ENCODE data around the gene KRT6C.
"Not testable (repeated sequence)": the region's sequence is repeated elsewhere in the genome, so short reads cannot be mapped to it uniquely, and the experiment has no call there.

Gene KRT6C

DNA sequence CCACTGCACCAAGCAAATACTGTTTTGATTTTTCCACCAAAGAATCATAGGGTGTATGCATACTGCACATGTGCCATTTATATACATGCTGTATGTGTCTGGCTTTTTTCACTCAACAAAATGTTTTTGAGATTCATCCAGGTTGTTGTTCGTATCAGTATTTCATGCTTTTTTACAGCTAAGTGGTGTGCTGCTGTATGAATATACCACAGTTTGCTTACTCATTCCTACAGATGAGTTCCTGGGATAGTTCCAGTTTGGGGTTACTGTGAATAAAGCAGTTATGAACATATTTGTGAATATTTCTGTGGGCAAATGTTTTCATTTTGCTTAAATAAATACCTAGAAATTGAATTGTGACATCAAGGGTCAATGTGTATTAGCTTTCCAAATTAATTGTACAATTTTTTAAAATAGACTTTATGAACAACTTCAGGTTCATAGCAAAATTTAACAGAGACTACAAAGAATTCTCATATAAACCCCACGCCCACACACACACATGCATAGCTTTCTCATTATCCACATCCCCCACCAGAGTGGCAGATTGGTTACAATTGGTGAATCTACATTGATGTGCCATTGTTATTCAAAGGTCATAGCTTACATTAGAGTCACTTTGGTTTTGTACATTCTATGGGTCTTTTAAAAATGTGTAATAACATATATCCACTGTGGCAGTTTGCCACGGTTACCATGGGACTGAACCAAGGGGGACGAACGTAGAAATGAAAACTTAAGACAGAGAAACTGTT lies 26.4 kb upstream of the KRT6C start:
- DNase-seq = no peak

DNA sequence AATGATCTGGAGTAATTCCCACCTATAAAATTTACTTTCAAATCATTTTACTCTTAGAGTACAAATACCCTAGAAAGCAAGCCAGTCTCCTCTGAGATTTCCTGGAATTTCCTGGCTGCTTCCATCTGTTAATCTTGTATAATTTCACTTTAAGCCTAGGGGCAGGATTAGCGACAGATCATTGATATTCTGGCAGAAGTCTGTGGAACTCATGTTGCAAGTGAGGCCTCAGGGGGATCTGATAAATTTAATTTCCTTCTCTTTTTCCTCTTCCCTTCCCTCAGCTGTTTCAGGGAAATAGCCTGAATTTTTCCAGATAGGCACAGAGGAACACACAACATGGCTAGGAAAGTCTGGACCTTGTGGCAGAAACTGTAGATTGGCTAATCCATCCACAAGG lies 25.3 kb upstream of the KRT6C start:
- no peak for DNase-seq

DNA sequence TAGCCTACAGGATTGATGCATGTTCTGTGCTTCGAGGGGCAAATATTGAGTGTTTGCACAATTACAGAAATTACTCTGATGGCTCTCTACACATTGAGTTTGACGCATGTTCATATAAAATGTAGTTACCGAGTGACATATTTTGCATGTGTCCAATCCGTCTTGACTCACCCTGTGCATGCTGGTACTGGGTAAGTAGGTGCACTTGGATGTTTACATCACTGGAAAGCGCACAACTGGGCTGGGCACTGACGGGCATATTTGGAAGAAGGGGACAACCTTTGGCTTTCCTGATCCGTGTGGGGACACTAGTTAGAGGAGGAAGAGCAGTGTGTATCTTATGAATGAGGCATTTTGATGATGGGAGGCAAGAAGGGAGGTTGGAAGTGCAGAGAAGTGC lies 24.4 kb upstream of the KRT6C start:
- DNase-seq = no peak

DNA sequence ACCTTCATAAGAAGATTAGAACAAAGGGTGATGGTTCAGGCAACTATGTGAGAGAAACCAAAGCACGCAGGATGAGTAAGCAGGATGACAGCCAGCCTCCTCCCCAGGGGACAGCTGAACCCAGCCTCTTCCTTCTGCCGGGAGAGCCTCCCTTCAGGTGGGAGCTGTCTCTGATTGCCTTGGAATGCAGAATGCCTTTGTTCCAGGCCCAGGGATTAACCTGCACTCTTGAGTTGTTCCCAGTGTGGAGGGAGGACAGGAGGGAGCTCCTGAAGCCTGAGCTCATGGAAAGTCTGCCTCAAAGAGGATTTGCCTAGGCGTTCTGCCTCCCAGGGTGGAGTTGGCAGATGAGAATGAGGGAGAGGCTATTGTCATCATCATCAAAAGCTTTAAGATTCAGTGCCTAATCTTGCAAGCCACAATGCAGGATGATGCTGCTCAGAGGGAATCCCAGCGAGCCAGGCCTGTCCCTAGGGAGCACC lies 23.0 kb upstream of the KRT6C start:
- no peak for DNase-seq

DNA sequence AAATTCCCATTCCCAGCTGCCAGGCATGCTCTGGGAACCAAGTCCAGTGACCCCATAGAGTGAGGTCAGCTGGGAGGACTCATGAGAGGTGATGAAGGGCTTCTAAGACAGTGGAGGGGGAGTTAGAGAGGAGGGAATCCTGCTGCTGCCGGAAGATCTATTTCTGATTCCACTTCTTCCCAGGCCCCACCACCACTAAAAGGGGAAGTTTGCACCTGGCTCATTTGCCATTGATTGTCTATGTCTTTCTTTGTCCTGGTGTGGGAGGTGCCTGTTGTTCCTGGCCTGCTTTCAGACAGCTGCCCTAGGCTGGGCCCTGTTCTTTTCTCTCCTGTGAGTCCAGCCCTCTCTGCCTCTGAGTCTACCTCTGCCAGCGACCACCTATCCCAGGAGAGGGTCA lies 22.4 kb upstream of the KRT6C start:
- DNase-seq = no peak

DNA sequence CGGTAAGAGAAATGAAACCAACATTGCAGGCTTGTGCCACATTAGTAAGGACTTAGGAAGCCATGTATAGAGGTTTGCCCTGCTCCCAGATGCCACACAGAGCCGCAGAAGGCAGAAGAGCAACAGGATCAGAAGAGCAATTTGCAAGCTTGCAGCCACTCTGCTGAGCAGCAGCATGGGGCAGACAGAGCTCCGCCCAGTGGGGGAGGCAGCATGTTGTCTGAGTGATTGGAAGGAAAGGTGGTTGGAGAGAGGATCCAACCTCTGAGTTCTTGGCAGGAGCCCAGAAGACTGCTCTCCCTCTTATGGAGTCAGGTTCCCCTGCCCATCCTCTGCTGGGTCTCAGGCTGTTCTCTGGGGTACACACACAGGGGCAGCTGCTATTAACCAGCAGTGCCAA lies 21.8 kb upstream of the KRT6C start:
- DNase-seq = peak in 1 of 2 donors; percentile 4

DNA sequence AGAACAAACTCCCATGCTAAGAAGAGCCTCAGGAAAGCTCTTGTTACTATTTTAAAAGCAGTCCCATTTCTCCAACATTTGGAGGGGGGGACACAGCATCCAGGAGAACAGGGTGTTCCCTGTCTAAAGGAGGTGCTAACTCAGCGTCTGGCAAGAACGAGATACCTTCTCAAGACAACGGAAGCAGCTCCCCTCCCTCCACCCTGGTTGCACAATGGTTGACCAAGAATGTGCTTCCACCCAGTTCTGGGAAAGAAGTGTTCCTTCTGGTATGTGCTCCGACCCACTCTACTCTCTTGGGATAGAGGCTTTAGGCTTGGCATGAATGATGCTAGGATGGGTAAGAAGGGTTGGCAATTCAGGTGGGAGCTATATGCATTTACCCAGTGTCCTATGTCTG lies 20.9 kb upstream of the KRT6C start:
- DNase-seq = no peak

DNA sequence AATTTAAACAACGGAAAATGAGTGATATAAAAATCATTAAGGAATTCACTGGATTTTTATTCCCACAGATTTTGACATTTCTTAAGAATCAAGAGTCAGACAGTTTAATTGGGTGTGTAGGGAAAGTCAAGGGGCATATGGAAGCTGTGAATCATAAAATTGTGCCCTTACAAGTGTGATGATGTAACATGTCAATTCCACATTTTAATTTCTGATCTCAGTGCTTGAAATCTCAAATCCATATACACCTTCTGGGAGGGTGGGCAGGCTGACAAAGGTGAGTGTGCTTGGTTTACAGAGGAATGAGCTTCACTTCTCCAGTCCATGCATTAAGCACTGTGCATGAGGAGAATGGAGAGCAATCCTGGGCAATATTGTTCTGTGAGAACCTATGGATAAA lies 20.5 kb upstream of the KRT6C start:
- no peak for DNase-seq

DNA sequence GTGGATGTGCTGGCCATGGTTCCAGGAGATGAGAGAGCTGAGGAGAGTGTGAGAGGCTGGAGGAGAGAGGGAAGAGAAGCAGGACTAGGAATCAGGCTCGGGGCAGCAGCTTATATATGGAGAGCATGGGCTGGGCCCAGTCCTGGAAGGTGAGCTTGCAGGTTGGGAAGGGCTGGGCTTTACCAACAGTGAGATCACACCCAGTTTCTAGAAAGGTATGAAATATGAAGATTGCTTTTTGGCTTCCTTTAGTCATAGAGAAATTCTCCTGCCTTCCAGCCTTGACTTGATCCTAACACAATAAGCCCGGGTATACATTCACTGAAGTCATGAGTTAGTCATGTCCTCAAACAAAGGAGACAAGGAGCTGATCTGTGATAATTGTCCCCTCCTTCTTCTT lies 19.6 kb upstream of the KRT6C start, which contains the start of gene KRT6A:
Gene KRT6A (minus strand): TSS at position 86 of the 400 bp plus-strand sequence. CDS start 69 bp downstream, at position 17.
- DNase-seq = no peak

DNA sequence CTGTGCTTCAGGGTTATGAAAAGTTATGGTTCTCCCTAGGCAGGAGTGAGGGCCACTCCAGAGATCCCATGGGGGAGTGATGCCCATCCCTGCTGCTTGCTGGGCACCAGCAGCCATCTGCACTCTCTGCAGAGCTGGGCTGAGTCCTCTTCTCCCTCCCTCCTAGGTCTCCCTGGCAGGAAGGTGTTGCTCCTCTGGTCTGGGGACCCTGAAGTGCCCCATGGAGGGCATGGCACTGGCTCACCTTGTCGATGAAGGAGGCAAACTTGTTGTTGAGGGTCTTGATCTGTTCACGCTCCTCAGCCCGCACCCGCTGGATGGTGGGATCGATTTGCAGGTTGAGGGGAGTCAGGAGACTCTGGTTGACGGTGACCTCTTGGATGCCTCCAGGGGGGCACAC lies 18.8 kb upstream of the KRT6C start:
- not testable (repeated sequence) for DNase-seq

DNA sequence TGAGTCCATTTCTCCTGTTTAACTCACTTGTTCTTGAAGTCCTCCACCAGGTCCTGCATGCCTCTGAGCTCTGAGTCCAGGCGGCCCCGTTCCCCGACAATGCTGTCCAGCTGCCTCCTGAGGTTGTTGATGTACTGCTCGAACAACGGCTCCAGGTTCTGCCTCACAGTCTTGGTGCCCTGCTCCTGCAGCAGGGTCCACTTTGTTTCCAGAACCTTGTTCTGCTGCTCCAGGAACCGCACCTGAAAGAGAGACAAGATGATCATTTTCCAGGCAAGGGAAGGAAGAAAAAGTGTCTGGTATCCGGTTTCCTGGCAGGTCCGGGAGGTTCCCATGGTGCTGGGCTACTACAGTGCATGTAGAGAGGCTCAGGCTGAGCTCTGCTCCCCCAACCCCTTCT lies 17.9 kb upstream of the KRT6C start:
- not testable (repeated sequence) for DNase-seq

DNA sequence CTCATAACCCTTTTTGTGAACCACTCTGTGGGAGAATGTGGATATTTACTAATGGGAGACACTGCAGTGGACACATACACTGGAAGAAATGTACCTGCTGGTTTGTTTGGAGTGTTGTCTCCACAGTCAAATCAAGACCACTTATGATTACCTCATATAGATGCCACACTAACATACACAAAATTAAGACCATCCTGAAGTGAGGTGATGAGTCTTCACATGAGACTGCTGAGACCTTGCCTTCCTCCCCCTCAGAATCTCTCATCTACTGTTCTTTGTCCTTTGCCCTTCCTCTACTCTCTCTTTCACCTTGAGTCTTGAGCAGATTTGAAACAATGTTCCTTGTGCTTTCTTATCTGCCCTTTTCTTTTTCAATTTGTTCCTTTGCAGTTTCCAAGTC lies 15.1 kb upstream of the KRT6C start:
- no peak for DNase-seq

DNA sequence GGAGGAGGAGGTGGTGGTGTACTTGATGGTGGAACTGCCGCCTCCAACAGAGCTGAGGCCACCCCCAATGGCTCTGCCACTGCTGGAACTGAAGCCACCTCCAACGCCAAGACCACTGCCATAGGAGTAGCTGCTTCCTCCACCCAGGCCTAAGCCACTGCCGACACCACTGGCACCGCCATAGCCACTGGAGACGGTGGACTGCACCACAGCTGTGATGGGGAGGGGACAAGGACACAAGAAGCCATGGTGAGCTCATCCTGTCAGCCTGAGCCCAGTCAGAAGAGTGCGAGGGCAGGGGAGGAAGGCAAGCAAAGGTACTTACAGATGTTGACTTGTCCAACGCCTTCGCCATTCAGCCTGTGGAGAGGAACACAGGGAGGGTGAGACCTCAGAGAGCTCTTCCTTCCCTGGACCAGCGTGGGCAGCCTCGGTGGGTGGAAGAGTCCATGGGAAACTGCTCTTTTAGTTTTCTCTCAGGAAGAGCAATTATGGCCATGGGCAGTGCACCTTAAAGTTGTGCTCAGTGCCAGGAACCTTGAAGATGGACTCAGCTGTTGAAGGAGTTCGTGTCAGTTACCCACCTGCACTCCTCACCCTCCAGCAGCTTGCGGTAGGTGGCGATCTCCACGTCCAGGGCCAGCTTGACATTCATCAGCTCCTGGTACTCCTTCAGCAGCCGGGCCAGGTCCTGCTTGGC lies 14.3 kb upstream of the KRT6C start:
- not testable (repeated sequence) for DNase-seq

DNA sequence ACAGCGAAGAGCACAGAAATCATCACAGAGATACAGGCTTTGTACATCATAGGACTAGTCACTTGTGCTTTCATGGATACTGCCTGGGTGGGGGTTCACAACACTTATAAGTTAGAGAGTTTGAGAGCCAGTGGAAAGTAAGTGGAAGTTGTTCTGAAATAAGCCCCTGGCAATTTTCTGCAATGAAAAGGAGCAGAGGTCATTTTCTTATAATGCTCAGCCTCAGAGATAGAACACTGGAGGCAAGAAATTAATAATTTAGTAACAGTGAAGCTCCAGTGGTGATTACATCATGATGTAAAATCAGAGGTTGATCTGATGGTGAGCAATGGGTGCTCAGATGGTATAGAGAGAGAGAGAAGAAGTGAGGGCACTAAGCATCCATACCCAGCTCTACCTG lies 13.6 kb upstream of the KRT6C start:
- DNase-seq = no peak

DNA sequence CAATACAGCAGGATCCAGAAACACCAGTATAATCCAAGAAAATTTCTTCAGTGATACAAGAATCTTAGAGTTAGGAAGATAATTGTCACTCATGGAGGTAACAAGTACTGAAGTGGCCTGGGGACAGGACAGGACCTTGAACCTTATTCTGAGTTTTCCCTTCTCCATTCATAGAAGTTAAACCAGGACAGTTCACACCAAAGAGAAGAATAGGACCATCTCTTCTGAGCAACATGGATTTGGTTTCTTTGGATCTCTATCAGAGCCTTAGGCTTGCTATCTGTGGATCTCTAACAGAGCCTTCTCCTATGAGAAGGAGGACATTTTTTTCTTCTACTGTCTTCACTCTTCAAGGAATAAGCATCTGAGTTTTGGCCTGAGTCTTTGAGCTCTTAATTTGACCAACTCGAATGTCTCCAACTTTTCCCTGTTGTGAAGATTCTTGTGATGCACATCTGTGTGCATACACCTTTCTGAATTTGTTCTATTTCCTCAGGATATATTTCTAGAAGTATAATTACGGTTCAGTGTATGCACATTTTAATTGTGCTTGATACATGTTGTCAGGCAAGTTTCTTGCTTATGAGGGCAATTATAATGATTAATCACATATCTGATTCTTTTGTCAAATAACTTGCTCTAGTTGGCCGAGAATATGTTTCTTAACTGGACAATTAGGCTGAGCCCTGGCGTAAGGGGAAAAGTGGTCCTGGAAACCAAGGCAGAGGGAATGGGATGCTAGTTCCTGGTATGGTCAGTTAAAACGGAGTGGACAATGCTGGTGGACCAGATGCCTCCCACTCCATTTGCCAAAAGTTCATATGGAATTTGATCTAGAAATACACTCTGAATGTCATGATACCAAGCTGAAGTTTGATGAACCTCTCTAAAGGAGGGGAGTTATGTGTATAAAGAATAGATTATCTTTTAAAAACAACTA lies 12.8 kb upstream of the KRT6C start:
- DNase-seq = no peak

DNA sequence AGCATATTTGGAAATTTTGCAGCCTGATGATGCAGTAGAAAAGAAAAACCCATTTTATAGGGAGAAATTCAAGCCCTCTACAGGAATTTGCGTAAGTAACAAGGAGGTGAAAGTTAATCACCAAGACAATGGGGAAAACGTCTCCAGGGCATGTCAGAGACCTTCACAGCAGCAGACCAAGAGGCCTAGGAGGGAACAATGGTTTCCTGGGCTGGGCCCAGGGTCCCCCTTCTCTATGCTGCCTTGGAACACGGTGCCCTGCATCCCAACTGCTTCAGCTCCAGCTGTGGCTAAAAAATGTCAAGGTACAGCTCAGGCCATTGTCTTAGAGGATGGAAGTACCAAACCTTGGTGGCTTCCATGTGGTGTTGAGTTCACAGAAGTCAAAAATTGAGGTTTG lies 6.5 kb upstream of the KRT6C start:
- no peak for DNase-seq

DNA sequence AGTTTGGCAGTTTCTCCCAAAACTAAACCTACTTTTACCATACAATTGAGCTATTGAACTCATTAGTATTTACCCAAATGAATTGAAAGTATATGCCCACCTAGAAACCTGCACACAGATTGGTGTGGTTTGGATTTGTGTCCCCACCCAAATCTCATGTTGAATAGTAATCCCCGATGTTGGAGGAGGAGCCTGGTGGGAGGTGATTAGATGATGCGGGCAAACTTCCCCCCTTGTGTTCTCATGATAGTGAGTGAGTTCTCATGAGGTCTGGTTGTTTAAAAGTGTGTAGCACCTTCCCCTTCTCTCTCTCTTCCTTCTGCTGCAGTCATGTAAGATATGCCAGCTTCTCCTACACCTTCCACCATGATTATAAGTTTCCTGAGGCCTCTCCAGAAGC lies 4.0 kb upstream of the KRT6C start:
- no peak for DNase-seq

DNA sequence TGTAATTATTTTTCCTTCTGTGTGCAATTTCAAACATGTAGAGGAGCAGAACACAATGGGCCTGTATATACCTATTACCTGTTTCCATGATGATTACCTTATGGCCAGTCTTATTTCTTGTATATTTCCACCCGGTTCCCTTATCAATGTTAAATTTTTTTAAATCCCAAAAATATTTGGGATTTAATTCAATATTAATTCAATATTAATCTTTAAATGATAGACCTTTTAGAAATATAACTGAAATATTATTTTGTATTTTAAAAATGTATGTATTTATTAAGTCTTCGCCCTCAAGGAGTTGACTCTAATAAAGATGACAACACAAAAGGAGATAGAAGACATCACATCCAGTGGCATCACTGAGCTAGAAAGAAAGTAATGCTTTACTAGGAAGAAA lies 607 bp upstream of the KRT6C start:
- no peak for DNase-seq

DNA sequence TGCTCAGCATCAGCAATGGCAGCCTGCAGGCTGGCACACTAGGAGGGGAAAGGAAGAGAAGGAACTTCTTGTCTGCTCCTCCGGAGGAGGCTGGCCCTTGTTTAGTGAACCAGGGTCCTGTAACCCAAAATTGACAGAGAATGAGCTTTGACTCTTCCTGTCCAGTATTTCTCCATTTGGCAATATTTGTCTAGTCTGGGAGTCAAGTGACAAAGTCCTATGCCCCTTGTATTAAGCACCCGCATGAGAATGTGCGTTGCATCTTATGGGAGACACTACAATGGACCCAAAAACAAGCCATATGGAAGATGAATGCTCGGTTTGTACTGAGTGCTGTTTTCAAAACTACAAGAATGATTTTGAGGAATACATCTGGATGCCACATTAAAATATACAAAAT lies 3.8 kb downstream of the KRT6C start:
- no peak for DNase-seq

DNA sequence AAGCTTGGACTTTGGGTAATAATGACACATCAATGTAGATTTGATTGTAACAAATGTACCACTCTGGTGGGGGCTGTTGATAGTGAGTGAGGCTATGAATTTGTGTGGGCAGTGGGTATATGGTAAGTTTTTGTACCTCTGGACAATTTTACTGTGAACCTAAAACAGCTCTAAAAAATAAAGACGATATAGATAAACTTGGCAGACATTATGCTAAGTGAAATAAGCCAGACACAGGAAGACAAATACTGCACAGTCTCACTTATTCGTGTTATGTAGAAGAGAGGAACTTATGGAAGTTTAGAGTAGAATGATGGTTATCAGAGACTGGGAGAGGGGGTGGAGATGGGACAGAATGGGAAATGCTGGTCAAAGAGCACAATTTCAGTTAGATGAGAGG lies 8.7 kb downstream of the KRT6C start:
- no peak for DNase-seq

DNA sequence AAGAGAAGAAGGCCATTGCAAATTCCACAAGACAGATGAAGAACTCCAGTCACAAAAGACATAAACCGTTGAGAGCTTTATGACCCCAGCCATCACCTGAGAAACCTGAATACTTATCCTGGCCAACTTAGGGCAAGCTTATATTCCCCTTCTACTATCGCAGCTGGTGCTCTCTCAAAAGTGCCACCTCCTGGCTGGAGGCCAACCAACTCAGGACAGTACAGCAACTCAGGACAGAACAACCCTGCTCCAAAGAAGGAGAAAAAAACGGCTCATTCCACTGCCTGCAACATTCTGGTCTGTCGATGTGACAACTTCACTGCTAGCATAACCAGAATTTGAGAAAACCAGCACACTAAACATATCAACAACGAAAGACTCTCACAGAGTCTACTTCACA lies 11.9 kb downstream of the KRT6C start:
- DNase-seq = no peak

DNA sequence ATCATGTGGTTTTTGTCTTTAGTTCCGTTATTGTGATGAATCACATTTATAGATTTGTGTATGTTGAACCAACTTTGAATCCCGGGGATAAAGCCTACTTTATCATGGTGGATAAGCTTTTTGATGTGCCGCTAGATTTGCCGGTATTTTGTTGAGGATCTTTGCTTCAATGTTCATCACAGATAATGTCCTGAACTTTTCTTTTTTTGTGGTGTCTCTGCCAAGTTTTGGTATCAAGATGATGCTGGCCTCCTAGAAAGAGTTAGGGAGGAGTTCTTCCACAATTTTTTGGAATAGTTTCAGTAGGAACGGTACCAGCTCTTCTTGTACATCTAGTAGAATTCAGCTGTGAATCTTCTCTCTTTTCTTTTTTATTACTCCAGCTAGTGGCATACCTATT lies 14.7 kb downstream of the KRT6C start:
- no peak for DNase-seq

DNA sequence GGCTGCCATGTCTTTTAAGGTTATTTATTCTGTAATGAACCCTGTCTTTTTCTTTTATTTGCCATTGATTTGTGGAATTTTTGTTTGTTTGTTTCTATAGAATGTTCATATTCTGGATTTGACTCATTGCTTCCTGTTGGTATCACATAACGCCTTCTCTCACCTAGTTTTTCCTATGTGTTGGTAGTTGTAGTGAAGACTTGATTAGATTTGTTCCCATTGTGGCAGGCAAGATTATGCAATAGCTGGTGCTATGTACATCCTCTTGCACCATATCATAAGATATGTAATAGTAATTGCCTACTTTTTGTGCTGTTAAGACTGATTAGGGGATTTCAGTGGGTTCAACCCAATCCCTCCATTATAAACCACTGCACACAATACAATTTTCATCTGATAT lies 17.8 kb downstream of the KRT6C start:
- DNase-seq = peak; percentile 28 to 40

Data from inflammatory macrophage (primary cell).